HG02610 (cell line): ENCODE data around the gene MGAT5.

Source experiments
- ATAC-seq: cut with Tn5 transposase; IDR thresholded peaks from one replicate; pipeline ENCODE4 v1.9.1; 2021; ENCODE audit warnings: mild to moderate bottlenecking, moderate library complexity; ENCODE audit not compliant: unreplicated experiment

The MGAT5 gene

DNA sequence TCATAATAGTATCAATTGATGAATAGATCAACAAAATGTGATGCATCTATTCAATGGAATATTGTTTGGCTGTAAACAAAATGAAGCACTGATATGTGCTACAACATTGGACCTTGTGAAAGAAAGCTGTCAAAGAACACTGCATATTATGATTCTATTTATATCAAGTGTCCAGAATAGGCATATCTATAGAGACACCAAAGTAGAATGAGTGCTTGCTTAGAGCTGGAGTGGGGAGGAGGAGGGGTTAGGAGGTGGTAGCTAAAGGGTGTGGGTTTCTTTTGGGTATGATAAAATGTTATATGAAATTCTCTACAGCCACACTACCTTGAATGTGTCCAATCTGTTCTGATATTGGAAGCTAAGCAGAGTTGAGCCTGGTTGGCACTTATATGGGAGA lies 23.0 kb upstream of the MGAT5 start:
- no peak for ATAC-seq

DNA sequence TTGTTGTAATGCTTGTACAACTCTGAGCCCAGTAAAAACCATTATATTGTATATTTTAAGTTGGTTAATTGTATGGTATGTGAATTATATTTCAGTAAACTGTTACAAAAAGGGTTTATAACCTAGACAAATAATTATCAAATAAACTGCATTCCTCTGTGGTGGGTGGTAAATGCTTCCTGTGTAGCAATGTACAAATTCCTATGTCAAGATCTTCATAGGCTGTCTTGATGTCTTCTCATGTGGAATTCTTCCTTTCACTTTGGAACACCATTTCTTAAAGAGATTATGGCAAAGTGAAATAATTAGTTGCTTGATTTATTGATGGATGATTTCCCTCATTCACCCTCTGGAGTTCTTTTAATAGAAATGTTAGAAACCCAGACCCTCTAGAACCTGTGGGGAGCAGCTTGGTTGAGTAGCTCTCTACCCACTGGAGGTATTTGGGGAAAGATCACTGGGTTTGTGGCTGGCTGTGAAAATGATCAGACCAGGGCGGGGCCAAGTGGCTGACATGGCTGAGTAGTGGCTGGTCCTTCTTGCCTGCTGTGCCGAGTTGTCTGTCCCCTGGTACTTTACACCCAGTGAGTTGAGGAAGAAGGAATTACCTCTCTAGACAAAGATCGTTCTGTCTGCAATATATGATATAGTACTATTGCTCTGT lies 22.4 kb upstream of the MGAT5 start:
- peak; percentile 21 for ATAC-seq

DNA sequence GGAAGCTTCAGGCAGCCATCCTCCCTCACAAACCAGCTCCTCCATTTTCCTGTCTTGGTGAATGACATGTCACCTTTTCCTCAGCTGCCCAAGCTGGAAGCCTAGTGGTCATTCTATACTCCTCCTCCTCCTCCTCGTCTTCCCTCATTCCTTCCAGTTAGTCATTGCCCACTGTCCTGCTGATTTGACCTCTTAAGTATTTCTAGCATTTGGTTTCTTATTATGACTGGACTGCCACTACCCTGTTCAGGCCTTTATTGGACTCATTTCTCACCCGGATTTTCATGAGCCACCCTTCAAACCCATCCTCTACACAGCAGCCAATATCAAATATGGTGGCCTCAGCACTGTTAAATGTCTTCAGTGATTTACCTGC lies 21.9 kb upstream of the MGAT5 start:
- peak; percentile 21 for ATAC-seq

DNA sequence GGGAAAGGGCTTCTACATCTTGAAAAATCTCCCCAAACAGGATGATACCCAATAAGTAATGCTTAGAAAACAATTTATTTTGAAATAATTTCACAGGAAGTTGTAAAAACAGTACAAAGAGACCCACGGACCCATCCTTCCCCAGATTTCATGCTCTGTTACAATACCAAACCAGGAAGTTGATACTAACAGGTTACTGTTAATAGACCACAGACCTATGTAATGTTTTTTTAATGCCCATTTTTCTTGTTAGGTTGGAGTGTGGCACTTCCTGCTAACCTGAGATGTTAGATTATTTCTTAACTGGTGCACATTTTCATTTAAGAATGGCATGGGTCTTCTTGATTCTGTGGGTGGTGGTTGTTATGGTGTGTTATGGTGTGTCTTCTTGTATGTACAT lies 21.4 kb upstream of the MGAT5 start:
- ATAC-seq, result no peak

DNA sequence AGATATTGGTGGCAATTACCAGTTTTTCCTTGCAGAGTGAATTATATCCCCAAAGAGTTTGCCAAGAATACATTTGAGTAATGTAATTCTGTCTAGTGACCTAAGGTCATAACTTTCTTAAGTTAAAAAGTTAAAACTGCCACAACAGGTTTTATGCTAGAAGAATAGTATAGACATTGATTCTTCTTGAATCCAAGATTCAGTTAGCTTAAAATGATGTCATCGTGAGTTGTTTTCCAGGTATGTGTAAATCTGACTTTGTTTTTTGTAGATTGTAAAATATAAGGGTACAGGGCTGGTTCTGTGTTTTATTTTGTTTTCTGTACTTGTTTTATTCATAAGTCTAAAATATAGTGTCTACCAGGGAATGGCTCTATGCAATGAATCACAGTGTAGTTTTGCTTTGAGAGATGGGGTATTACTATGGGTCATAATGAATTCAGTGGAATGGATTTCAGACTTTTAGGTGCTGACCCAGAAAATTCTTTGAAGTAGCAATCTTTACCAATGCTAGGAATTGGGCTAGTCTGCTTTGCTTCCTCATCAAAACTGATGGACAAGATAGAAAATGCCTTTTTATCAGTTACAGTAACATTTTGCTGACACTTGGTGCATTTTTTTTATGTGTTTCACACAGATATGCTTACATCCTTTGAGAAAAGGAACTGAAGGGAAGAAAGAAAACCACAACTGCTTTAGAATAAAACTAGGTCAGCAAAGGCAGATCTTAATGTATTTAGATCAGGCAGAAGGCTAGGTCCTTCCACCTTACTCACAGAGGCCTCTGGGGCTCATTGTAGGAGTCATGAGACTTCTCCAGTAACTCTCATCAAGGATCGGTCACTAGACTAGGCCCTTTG lies 20.8 kb upstream of the MGAT5 start:
- ATAC-seq, result peak; percentile 39

DNA sequence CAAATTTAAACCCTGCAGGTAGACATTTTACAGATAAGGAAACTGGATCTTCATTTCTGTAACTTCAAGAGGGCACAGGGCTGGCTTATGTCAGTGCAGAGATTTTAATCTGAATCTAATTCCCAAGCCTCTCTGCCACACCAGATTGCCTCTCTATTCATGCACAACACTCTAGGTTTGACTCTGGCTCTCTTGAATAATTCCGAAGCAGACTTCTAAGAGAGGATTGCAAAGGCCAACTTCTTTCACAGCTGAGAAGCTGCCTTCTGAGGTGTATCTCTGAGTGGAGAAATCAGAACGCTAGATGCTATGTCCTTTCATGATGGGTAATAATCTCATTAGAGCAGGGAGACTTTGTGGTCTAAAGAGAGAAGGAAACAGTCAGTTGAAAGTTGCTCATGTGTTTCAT lies 20.1 kb upstream of the MGAT5 start:
- ATAC-seq, result peak; percentile 82

DNA sequence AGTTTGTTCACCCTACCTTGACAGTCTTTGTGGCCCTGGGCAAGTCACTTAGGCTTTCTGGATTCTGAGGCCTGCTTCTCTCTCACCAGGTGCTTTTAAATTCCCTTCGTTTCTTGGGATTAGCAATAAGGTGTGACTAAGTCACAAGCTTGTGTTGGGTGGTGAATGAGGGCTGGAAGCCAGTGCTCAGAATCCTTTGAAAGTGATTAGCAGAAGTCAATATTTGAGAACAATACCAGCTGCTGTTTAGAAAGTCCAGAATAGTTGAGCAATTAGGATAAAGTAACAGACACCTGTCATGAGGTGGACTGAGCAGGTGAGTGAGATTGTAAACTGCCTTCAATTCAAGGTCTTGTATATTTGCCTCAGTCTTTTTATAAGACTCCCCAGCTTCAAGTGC lies 19.3 kb upstream of the MGAT5 start:
- no peak for ATAC-seq

DNA sequence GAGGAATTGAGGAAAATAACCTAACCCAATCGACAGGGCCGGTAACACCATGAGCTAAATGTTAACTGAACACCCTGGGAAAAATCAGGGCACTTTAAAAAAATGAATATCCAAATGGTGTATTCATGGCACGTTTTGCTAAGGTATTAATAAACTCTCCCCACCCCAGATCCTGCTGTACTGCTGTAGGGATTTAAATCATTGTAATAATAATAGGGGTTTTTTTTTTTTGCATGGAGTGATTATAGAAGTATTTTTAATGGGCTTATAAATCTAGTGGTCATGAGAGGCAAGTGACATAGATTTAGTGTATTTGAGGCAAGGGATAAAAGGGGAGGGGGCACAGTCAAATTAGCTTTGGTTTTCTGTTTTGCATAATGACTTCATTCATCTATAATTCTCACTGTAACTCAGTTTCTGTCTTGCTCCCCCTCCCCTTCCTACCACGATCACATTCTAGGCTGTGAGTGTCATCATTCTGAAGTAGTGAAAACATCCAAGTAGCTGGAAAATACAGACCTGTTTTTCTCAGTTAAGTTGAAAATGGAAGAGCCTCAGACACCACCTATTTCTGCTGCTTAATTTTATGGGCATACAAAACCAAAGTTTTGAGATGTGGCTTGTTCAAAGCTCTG lies 18.2 kb upstream of the MGAT5 start:
- no peak for ATAC-seq

DNA sequence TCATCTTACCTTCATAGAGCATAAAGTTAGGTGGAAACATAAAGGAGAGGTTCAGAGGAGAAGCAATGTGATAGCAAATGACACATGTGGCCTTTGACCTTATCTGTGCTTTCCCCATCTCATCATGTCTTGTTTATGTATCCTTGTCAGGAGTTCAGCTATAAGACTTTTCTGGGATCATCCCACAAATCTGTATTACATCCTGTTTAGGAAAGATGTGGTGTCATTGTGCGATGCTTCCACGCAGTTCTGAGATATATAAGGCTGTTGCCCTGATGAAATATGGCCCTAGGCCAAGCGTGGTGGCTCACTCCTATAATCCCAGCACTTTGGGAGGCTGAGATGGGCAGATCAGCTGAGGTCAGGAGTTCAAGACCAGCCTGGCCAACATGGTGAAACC lies 15.5 kb upstream of the MGAT5 start:
- no peak for ATAC-seq

DNA sequence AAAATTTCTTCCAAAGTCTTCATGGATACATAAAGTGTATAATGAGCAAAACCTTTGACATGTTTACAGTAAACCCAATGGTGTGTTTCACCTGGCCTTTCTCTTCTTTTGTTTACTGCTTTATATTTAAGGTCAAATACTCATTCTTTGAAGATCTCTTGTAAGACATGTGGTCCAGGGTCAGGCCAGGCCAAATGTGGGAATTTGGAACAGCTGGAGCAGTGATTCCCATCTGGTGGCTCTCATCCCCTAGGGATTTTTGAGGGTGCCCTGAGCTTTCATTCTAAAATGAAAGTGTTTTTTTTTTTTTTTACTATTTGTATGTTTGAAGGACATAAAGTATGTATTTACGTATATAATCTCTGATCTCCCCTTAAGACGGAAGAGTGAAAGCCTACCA lies 13.8 kb upstream of the MGAT5 start:
- ATAC-seq, result no peak

DNA sequence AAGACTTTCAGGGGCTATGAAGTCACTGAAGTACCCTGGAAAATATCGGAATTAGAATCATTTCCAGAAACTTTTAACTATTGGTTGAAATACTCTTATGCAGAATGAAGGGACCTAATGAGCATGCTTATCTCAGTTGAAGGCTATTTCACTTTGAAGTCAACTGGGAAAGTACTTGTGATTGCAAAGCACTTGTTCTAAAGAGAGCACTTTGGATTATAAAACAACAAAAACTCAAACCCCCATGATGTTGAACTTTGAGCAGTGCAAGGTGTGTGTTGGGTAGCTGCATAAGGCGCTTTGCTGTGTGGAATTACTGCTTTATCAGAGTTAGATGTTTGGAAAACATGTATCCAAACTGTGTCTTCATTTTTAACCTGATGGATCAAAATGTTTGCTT lies 12.0 kb upstream of the MGAT5 start:
- no peak for ATAC-seq

DNA sequence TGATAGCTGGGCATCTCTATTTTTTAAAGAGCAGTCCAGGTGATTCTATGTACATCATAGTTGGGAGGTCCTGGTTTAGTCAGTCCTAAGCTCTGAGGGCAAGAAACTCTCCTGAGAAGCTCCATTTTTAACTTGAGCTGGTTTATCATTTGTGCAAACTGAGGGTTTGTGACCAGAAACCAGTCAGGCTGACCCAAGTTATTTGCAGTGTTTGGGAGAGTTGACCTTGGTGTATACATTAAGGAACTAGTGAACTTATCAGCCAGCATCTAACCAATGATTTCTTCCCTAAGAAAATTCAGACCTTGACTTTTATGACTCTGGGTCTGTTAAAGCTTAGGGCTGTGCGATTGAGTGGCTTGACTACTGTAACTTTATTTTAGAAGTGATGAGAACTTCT lies 10.6 kb upstream of the MGAT5 start:
- ATAC-seq, result no peak

DNA sequence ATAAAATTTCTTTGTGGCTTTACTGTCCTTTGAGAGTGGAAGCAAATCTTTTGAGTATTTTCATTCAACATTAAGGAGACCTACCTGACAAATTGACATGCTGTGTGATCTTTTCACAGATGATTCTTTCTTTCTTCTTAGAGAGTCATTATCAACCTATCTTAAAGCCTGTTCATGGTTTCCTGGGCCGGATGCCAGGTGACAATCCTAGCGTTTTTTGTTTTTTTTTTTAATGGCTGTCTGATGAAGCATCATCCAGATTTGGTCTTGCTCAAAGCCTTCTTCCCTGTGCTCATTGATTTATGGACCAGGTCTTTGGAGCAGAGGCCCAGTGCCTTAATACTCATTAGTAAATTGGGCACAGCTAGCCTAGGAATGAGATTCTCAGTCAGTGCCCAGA lies 9.8 kb upstream of the MGAT5 start:
- ATAC-seq, result no peak

DNA sequence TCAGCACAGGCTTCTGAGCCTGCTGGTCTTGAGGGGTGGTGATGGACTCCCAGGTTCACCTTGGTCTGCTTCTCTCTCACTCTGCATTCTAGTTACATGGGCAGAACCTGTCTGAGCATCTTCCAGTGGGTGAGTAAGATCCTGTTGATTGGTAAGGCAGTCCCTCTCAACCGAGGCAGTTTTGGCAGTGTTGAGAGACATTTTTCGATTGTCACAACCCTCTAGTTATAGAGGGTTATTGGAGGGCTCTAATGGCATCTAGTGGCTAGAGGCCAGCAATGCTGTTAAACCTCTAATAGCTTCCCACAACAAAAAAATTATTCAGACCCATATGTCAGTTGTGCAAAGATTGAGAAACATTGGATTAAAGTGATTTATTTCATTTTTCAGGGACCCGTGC lies 9.3 kb upstream of the MGAT5 start:
- ATAC-seq, result no peak

DNA sequence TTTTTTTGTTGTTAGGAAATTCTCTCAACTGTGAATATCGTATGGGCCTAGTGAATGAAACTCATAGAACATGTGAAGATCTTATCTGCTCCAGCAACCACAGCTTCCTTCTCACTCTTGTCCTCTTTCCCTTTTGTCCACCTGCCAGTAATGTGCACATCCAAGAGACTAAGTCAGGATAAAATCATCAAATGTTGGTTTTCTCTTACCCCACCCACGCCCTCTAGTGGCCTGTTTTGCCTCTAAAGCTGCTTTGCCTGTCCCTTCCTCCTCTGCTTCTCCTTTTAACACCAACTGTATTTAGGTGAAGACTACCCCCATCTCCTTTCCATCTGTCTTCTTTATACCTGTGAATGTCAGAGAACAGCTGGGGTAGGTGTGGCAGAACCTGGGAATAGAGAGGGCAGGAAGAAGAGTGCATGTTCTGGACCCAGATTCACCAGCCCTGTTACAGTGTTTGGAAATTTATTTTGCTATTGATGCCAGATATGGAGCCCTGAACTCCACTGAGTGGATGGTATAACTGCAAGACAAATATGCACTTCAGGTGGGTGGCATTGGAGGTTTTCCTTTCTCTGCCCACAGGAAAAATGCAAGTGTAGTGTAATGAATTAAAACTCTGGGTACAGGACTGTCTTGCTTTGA lies 8.4 kb upstream of the MGAT5 start:
- ATAC-seq, result no peak

DNA sequence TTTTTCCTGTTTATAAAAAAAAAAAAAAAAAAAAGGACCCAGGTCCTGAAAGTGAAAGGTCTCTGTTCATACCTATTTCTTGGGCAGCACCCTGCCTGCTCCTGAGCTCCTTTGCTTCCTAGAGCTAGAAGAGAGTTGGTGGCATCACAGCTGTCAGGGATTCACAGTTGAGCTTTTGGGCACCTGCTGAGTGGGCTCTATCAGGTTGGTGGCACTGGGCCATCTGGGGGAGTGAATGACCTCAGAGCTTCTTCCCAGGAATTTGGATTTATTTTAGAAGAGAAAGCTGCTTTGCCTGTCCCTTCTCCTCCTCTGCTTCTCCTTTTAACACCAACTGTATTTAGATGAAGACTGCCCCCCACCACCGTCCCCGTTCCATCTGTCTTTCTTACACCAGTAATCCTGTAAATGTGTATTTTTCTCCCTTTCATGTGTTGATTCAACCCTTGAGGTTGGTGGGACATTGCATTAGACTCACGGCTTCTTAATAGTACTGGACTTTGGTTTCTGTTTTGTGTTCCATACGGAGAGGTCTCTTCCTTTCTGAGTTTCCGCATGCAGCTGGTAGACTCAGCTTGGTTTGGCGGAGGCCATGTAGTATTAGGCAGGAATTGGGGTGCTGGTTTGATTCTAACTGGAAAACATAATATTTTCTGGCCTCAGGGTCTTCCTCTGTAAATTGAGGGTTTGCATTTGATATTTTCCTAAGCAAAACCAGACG lies 7.6 kb upstream of the MGAT5 start:
- ATAC-seq, result no peak

DNA sequence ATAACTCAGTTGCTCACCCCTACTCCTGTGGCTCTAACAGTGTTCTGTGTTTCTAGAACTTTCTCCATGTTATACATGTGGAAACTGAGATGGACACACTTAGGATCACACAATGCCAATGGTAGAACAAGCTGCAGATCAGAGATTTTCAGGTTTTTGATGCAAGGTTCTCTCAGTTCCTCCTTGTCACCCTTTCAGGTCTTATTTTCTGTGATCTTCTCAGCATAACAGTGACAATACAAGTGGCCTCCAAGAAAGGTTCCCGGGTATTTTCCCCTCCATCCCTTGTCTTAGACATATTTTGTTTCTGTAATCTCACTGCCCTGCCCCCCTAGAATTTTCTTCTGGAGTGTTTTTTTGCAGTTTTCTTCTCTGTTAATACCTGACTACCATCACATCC lies 6.2 kb upstream of the MGAT5 start:
- ATAC-seq, result peak; percentile 35

DNA sequence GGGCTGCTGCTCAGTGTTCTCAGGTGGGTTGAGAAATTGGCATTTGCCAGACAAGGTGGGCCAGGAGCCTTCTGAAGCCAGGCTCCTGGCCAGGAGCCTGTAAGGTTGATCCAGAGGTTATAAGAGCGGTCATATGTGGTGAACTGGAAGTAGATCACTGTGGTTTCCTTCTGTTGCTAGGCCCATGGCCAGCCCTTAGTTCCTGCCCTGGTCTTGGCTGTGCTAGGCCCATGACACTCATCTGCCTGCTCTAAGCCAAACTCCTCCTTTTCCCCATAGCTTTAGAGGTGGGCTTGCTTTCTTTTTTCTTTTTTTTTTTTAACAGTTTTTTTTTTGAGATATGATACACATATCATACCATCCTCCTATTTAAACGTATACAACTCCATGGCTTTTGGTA lies 5.0 kb upstream of the MGAT5 start:
- ATAC-seq, result no peak

DNA sequence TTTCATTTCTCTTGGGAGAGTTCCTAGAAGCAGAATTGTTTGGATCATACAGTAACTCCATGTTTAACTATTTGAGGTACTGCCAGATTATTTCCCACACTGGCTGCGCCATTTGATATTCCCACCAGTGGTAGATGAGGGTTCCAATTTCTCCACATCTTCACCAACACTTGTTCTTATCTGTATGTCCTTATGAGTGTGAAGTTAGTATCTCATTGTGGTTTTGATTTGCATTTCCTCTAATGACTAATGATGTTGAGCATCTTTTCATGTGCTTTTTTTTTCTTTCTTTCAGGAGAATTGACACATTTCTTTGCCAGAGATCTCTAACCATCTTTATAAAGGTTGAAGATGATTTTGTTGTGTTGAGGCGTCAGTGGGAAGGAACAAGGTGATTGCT lies 4.1 kb upstream of the MGAT5 start:
- ATAC-seq, result no peak

DNA sequence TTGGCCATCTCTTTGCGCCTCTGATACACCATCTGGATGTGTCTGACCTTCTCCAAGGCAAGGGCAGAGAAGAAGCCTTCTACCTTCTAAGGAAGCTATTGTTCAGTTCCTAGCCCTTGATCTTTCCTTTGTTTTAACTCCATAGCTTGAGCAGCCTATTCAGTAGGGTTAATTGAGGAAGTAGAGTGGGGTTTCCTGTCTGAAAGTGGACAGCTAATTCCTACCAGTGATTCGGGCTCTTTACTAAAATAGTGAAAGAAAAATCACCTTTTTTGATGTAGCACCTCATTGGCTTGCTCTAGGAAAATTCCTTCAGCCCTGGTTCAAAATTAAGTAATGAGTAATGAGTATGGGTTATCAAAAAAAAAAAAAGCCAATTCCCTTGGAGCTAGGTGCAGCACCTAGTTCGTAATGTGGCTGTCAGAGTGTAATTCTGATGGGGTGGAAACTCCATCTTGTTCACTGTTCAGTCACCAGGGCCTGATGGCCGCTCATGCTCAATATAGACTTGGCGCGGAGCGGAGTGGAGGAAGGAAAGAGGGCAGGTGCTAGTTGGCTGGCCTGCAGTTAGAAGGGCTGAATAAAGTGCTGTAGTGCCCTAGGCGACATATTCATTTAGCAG lies 2.9 kb upstream of the MGAT5 start:
- peak; percentile 29 for ATAC-seq
